Lung (tissue), 12 donors: ENCODE results near the gene LPAR5. TPM values are rescaled to one million over a fixed set of nuclear protein-coding genes. Genes with fewer than 3 reads are reported as not detected.

Experiments
- ATAC-seq: fragments of 200-7000 bp; cut with Tn5 transposase; one replicate; pipeline ENCODE4 v1.9.1; 2020; ENCODE audit warnings: moderate number of reproducible peaks; ENCODE audit not compliant: insufficient read depth, low FRiP score
- DNase-seq, 3 donors: peaks; one replicate each; pipeline ENCODE4 v3.0.0-alpha.2; 2013 to 2017
- H3K27ac ChIP-seq, 2 donors: one replicate each; pipeline ENCODE4 v1.5.1; 2013; ENCODE audit warnings: mild to moderate bottlenecking in 2 of 2, moderate library complexity in 2 of 2, control low read depth in 1 of 2, inconsistent platforms in 1 of 2, low read depth in 1 of 2, low read length in 1 of 2
- H3K27me3 ChIP-seq, 3 donors: one replicate each; pipeline ENCODE4 v1.5.1; 2013; ENCODE audit warnings: low read length in 2 of 3; ENCODE audit not compliant: control insufficient read depth in 3 of 3, insufficient read depth in 3 of 3
- H3K36me3 ChIP-seq, 4 donors: one replicate each; pipeline ENCODE4 v1.5.1; 2013; ENCODE audit warnings: low read length in 4 of 4, mild to moderate bottlenecking in 1 of 4, moderate library complexity in 1 of 4; ENCODE audit not compliant: control insufficient read depth in 4 of 4, insufficient read depth in 4 of 4
- H3K4me1 ChIP-seq, 5 donors: one replicate each; pipeline ENCODE4 v1.5.1; 2013; ENCODE audit warnings: low read length in 5 of 5, mild to moderate bottlenecking in 2 of 5, moderate library complexity in 1 of 5; ENCODE audit not compliant: control insufficient read depth in 5 of 5, insufficient read depth in 5 of 5
- H3K4me3 ChIP-seq: one replicate; pipeline ENCODE4 v1.5.1; 2013; ENCODE audit warnings: mild to moderate bottlenecking, control low read depth, moderate library complexity
- H3K9ac ChIP-seq, 2 donors: one replicate each; pipeline ENCODE4 v1.5.1; 2013; ENCODE audit warnings: low read length in 2 of 2, control low read depth in 1 of 2; ENCODE audit not compliant: insufficient read depth in 1 of 2
- H3K9me3 ChIP-seq, 4 donors: one replicate each; pipeline ENCODE4 v1.5.1; 2013; ENCODE audit warnings: low read length in 3 of 4, mild to moderate bottlenecking in 1 of 4, moderate library complexity in 1 of 4; ENCODE audit not compliant: control insufficient read depth in 4 of 4, insufficient read depth in 3 of 4
- WGBS, 2 donors: extraction: QIAGEN DNeasy Blood & Tissue Kit; methylation state at CpG; one replicate each; pipeline ENCODE4 v1.1.7; 2013; 5-methylcytosine and 5-hydroxymethylcytosine counted together
- polyA plus RNA-seq, 2 donors: library from polyadenylated mRNA; stranded (reverse); fragments of 200-250 nt; gene quantifications; one replicate each; pipeline ENCODE4 v1.2.1, GENCODE V29; 2013
- total RNA-seq, 2 donors: library from RNA; depleted of rRNA in 1 of 2; stranded (reverse); fragments of >200 nt in 1 of 2; gene quantifications; one replicate each; pipeline ENCODE4 v1.2.1, GENCODE V29; 2014 to 2021
- TF ChIP-seq, protein P1 (sequence below): IDR thresholded peaks from 2 replicates; pipeline ENCODE4 v1.5.1; 2012; ENCODE audit warnings: mild to moderate bottlenecking; ENCODE audit errors: control extremely low read depth, extremely low read depth
- donor health status: control.
- donor health status: control.
- donor health status: Bipolar disorder and iron deficiency.
- donor health status: healthy.
- donor health status: DM: yes; HTN: yes; CAD: no.

The LPAR5 gene
- total and polyA plus RNA-seq, 4 donors = 0.51 to 2.8 (median 1.5) TPM

- ATAC-seq (no peak), DNase-seq (no peak)
- 52 to 61% methylated on average over 2 of the region's 2 CpGs for WGBS, 2 donors
- H3K36me3 ChIP-seq = peaks cover 12 to 29% (median 23%) of the 10 kb centered on the region in 4 donors
- no peak overlapping the region for H3K9ac ChIP-seq
- H3K9me3 ChIP-seq = no peaks in the 10 kb centered on the region
- no peaks in the 10 kb centered on the region for H3K27me3 ChIP-seq
- no peak overlapping the region for H3K27ac ChIP-seq
- no peak overlapping the region for H3K4me3 ChIP-seq
- H3K4me1 ChIP-seq = peaks cover 0 to 11% (median 6%) of the 10 kb centered on the region in 5 donors
- TF ChIP-seq, protein P1, sequence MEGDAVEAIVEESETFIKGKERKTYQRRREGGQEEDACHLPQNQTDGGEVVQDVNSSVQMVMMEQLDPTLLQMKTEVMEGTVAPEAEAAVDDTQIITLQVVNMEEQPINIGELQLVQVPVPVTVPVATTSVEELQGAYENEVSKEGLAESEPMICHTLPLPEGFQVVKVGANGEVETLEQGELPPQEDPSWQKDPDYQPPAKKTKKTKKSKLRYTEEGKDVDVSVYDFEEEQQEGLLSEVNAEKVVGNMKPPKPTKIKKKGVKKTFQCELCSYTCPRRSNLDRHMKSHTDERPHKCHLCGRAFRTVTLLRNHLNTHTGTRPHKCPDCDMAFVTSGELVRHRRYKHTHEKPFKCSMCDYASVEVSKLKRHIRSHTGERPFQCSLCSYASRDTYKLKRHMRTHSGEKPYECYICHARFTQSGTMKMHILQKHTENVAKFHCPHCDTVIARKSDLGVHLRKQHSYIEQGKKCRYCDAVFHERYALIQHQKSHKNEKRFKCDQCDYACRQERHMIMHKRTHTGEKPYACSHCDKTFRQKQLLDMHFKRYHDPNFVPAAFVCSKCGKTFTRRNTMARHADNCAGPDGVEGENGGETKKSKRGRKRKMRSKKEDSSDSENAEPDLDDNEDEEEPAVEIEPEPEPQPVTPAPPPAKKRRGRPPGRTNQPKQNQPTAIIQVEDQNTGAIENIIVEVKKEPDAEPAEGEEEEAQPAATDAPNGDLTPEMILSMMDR = no peak
Measured at GRCh38 chr12:6664902-6665301, 29.1 kb upstream of the LPAR5 start.

DNA sequence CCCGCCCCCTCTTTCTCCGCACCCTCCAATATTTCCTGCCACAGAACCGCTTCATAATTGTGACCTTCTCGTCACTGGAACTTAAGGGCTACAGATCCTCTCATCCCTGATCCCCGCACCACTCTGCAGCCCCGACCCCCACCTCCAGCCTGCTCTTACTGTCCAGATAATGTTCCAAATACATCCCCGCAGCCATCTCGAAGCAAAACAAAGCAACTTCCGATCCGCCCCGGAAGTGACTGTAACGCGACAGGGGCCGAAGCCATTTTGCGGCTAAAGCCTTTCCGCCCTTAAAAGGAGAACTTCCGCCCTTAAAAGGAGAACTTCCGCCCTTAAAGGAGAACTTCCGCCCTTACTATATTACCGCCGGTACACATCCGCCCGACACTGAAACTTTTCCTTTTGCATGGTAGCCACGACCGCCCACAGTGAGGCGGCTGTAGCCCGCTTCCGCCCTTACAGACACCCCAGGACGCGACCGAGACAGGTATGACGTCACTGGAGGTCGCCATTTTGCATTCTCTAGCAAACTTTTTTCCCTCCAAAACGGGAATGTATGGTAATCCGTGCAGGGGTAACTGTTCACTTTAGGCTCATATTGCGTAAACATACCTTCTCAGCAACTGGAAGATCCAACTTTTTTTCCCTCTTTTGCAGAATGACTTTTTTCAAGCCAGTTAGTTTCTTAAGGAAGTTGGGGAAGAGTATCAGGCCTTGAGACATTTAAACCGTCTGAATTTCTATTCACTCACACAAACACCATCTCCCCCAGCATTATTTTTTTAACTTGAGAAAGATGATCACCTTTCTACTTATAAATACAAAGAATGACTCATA, 27.4 kb upstream of the LPAR5 start, which contains the start of gene ING4:
ING4 (minus strand) TSS at position 214 of the 837 bp plus-strand sequence; CDS start at position 196, 18 bp downstream.
- Histone ChIP-seq H3K27me3 (no peaks in the 10 kb centered on the region), H3K36me3 (peaks cover 8 to 22% (median 13%) of the 10 kb centered on the region in 4 donors), H3K27ac (peak within 1 kb of the TSS; percentile 85 to 88), H3K4me3 (peak within 1 kb of the TSS; percentile 87), H3K9me3 (no peaks in the 10 kb centered on the region), H3K4me1 (peaks cover 0 to 11% (median 6%) of the 10 kb centered on the region in 5 donors), H3K9ac (peak within 1 kb of the TSS; percentile 75 to 98)
- DNase-seq = peak; percentile 99 to 100 (median 100)
- TF ChIP-seq, protein P1 = no peak
- peak; percentile 99 for ATAC-seq
- 2% methylated on average over 37 of the region's 37 CpGs for WGBS, 2 donors

GRCh38 chr12:6662602-6662905, 26.8 kb upstream of the LPAR5 start:
- 0 to 1% methylated on average over 10 of the region's 10 CpGs for WGBS, 2 donors
- Histone ChIP-seq H3K4me1 (peaks cover 0 to 11% (median 6%) of the 10 kb centered on the region in 5 donors), H3K27me3 (no peaks in the 10 kb centered on the region), H3K27ac (peak overlapping the region; percentile 56 to 85), H3K9ac (peak overlapping the region; percentile 75 to 98), H3K4me3 (peak overlapping the region; percentile 87), H3K9me3 (no peaks in the 10 kb centered on the region), H3K36me3 (peaks cover 7 to 17% (median 10%) of the 10 kb centered on the region in 4 donors)
- TF ChIP-seq, protein P1 = no peak
- DNase-seq (no peak), ATAC-seq (no peak)
